Measurements from ENCODE around the gene SCEL.
"Not testable (repeated sequence)": the region's sequence is repeated elsewhere in the genome, so short reads cannot be mapped to it uniquely, and the experiment has no call there.

SCEL gene

GRCh38 chr13:77571956-77572355 is 36.5 kb downstream of the SCEL start:
- DNase-seq, result no peak

DNA sequence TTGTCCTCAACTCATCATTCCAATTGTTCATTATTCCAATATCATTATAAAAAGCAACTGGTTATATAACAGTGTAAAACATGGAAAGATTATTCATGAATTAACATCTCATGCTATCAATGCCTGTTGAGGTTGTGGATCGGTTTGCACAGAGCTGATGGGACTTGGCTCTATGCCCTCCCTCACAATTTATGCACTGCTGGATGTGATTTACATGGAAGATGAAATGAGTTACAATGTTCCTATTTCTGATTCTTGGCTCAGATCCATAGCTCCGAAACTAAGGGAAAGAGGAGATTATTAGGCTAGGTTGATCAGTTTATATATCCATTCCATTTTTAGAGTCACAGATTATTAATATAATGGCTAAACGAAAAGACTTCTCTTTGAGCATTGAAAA is 38.6 kb downstream of the SCEL start:
- DNase-seq, result peak; percentile 20

DNA sequence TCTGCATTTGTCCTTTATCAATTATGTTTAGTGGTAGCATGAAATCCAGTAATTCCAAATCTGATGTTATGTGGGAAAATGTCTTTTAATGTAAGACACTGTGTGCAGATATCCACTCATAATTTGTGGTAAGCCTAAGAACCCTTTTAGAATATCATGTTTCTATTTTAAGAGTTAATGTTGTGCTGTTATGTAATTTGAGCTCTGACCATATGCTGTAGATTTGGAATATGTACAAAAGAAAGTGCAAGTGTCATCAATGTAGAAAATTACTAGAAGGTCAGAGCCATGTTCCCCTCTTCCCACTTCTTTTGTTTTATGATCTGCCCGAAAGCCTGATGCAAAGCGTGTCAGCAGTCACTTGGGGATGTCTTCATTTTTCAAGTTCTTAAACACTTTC is 44.5 kb downstream of the SCEL start:
- DNase-seq, result peak; percentile 85

- DNase-seq, result peak; percentile 42
These were observed 45.2 kb downstream of the SCEL start for GRCh38 chr13:77580748-77581147.

- DNase-seq, result no peak
These were observed 48.1 kb downstream of the SCEL start for GRCh38 chr13:77583581-77583980.

DNA sequence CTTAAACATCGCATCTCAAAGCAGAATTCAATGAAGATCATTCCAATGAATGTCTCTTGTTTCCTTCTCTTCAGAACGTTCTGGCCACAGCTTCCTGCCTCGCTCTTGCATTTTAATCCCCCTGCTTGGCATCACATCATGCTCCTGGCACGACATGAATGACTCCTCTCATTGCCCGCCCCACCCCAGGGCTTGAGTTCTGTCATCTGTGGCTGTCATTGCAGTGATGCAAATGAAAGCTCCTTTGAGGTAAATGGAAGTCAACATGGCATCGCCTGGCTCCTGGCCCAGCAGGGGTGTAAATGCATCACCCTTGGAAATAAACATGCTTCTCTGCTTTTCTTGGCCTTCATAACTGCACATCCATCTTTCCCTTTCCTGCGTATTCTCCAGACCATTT is 48.6 kb downstream of the SCEL start:
- no peak for DNase-seq

DNA sequence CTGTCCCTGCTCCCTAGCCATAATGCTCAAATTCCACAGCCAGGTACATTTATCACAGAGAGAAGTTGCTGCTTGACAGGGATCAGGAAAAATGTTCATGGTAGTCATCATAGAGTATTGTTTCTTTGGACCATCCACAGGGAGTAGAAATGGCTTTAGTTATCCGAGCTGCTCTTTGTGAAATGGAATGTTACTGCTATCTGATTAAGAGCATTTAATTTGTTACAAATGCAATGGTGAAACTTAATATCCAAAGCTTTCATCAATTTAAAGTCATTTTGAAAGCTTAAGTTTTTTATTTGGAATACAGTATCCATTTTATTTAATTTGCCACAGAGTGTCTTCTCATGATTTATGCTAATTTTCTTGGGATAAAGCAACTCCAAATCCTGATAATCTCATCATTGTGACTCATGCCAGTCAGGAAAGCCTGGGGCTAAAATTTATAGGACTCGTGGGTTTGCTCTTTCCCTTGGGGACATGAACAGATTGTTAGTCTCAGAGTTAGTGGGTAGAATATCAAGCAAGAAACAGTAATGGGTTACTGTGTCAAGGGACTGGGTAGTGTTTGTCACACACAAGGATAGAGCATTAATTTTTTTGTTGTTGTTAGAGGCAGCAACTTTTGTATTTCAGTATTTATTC is 59.8 kb downstream of the SCEL start:
- DNase-seq, result peak; percentile 39

DNA sequence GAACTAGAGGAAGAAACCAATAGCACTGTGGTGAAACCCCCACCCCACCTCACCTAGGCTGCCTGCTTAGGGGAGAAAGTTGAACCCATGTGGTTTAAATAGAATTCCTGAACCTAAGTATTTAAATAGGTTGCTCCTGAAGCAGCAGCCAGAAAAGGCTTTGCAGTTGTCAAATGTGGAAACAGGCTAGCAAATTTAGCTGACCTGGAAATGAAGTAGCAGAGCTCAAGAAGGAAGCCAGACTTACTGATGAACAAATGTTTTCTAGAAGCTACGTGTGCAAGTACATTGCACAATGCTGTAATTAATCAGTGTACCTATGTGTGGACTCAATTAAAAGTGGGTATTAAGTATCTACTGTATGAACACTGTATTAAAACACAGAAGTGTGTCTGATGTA is 61.3 kb downstream of the SCEL start:
- no peak for DNase-seq

GRCh38 chr13:77599351-77599750 is 63.8 kb downstream of the SCEL start:
- peak; percentile 56 for DNase-seq

DNA sequence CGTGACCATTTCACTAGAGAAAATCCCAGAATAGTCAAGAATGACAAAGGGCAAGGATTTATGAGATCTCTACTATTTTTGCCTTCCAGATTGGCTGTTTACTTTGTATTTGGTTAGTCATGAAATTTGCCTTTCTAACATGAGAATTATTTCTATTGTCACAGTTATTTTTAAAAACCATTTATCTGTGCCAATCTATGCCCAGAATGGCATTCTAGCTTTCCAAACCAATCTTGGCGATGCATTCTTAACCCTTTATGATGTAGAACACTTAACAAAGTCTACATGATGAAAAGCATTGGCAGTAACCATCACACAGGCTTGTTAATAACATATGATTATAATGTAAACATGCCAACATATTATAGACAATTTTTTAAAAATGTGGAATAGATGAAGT is 65.2 kb downstream of the SCEL start:
- no peak for DNase-seq

DNA sequence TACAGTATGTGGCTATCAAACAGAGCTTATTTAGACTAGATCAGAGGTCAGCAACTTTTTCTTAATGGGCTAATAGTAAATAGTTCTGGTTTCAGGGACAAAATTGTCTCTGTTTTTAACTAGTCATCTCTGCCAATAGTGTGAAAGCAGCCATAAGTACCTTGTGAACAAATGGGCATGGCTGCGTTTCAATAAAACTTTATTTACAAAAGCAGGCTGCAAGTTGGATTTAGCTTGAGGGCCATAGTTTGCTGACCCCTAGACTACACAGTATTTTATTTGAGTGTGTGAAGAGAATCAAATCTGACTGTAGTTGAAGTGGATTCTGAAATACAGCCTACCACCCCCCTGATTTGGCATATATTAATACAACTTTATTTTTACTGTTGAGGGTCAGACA is 75.6 kb downstream of the SCEL start:
- no peak for DNase-seq

- DNase-seq, result no peak
These were observed 80.5 kb downstream of the SCEL start for GRCh38 chr13:77616027-77616426.

- DNase-seq, result no peak
These were observed 84.1 kb downstream of the SCEL start for GRCh38 chr13:77619655-77620054.

DNA sequence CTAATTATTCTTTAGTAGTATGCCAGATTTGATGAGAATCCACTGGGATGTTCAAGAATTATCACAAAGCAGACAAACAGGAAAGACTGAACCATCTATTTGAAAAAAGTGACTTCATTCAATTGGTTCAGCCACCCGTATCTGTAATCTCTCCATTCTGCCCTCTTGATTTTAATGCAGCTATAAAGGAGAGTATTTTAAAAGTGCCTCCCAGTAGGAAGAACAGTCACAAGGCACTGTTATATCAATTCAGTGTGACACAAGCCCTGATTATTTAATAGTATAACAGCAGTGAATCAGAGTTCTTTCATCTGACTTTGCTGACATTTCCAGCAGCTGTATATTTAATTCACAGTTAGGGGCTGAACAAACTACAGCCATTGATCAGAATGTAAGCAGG is 84.6 kb downstream of the SCEL start:
- no peak for DNase-seq

DNA sequence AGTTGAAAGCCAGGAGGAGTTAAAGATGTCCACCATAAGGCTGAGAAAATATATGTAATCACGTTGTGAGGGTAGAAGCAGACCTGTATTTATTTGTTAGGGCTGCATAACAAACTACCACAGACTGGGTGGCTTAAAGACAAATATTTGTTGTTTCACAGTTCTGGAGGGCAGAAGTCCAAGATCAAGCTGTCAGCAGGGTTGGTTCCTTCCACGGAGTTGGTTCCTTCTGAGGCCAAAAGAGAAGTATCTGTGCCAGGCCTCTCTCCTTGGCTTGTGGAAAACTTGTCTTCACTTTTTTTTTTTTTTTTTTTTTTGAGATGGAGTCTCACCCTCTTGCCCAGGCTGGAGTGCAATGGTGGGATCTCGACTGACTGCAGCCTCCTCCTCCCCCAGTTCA is 88.3 kb downstream of the SCEL start:
- no peak for DNase-seq

GRCh38 chr13:77628170-77628569 is 92.7 kb downstream of the SCEL start:
- no peak for DNase-seq

- DNase-seq, result peak; percentile 86
These were observed 102.1 kb downstream of the SCEL start for GRCh38 chr13:77637588-77637987.

GRCh38 chr13:77650409-77650808 is 114.9 kb downstream of the SCEL start:
- no peak for DNase-seq

- DNase-seq, result no peak
These were observed 117.8 kb downstream of the SCEL start for GRCh38 chr13:77653301-77653700.

DNA sequence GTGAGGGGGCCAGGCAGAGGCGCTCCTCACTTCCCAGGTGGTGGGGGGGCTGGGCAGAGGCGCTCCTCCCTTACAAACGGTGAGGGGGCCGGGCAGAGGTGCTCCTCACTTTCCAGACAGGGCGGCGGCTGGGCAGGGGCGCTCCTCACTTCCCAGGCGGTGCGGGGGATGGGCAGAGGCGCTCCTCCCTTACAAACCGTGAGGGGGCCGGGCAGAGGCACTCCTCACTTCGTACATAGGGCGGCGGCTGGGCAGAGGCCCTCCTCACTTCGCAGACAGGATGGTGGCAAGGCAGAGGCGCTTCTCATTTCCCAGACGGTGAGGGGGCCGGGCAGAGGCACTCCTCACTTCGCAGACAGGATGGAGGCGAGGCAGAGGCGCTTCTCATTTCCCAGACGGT is 124.5 kb downstream of the SCEL start:
- DNase-seq, result not testable (repeated sequence)

- DNase-seq, result no peak
These were observed 125.3 kb downstream of the SCEL start for GRCh38 chr13:77660841-77661250.

DNA sequence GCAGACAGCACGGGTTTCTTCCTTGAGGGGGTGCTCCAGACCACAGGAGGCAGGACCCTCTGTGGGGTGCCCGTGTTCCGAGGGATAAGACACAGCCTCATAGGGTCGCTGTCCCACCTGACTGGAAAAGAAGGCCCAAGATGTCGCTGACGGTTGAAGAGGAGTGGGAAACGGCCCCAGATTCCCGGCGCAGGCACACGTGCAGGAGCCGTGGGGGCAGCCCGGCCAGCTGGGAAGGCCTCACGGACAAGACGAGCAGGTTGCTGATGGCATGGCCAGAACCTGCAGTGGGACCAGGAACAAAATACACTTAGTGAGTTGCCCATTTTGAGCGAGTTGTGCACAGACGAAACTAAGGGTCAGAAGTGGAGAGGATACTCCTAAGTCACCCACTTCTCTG is 126.8 kb downstream of the SCEL start:
- not testable (repeated sequence) for DNase-seq

- DNase-seq, result not testable (repeated sequence)
These were observed 127.3 kb downstream of the SCEL start for GRCh38 chr13:77662831-77663230.

GRCh38 chr13:77674852-77675251 is 139.3 kb downstream of the SCEL start:
- DNase-seq, result no peak

DNA sequence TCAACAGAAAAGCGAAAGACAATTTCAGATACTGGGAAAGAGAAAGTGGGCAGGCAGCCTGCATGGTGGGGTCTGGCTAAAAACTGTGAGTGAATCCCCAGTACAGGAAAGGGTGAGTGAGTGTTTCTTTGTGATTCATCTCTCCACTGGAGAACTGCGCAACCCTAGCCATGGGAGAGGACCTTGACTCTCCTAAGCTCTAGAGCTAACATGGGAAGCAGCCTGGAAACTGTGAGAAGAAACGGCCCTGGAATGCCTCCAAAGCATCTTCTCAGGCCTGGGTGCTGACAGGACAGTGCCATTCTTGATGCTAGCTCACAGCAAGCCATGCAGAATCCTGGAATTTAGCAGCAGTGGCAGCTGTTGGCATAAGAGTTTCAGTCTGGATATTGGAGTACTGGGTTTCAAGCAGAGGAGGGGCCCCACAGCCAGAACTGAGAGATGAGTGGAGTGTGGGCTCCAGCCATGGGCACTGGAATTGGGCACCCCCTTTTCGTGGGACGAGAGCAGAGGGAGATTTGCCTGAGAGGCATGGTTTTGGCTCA is 143.3 kb downstream of the SCEL start:
- DNase-seq, result no peak

Data from NCI-H2171 (cell line).